ENCODE data around the gene SOWAHD. TPM values are rescaled to one million over a fixed set of nuclear protein-coding genes. Genes with fewer than 3 reads are reported as not detected.
"Not testable (repeated sequence)": the region's sequence is repeated elsewhere in the genome, so short reads cannot be mapped to it uniquely, and the experiment has no call there.

The SOWAHD gene
- total RNA-seq, 1 experiment from 2014 or later: 0.69 TPM

- no peak for DNase-seq (ENCODE audit: low read depth)
These were observed 401 bp downstream of the SOWAHD start for GRCh38 chrX:119758731-119759247.

- DNase-seq (ENCODE audit: low read depth): no peak
These were observed 919 bp downstream of the SOWAHD start for GRCh38 chrX:119759248-119759766.

GRCh38 chrX:119760026-119760877, 1.9 kb downstream of the SOWAHD start:
- DNase-seq (ENCODE audit: low read depth): no peak

- peak; percentile 56 for DNase-seq (ENCODE audit: low read depth)
These were observed 4.3 kb downstream of the SOWAHD start for GRCh38 chrX:119762718-119763117.

GRCh38 chrX:119763181-119763580, 4.8 kb downstream of the SOWAHD start:
- peak; percentile 81 for DNase-seq (ENCODE audit: low read depth)

- DNase-seq (ENCODE audit: low read depth): no peak
These were observed 5.5 kb downstream of the SOWAHD start for GRCh38 chrX:119763836-119764387.

- peak; percentile 35 for DNase-seq (ENCODE audit: low read depth)
These were observed 10.0 kb downstream of the SOWAHD start for GRCh38 chrX:119768436-119768835.

- DNase-seq (ENCODE audit: low read depth): not testable (repeated sequence)
These were observed 11.0 kb downstream of the SOWAHD start for GRCh38 chrX:119769388-119769787.

GRCh38 chrX:119775517-119776238, 17.3 kb downstream of the SOWAHD start:
- no peak for DNase-seq (ENCODE audit: low read depth)

- DNase-seq (ENCODE audit: low read depth): no peak
These were observed 20.4 kb downstream of the SOWAHD start for GRCh38 chrX:119778829-119779228.

- no peak for DNase-seq (ENCODE audit: low read depth)
These were observed 24.6 kb downstream of the SOWAHD start for GRCh38 chrX:119783026-119783425.

GRCh38 chrX:119784747-119785446, 26.5 kb downstream of the SOWAHD start:
- no peak for DNase-seq (ENCODE audit: low read depth)

- DNase-seq (ENCODE audit: low read depth): peak; percentile 47
These were observed 32.6 kb downstream of the SOWAHD start for GRCh38 chrX:119790977-119791436.

- DNase-seq (ENCODE audit: low read depth): peak; percentile 85
These were observed 33.2 kb downstream of the SOWAHD start, which contains the start of gene RPL39 for GRCh38 chrX:119791437-119792231. TSS of gene RPL39 (minus strand) at chrX:119791630. CDS start at chrX:119791576, 54 bp downstream.

GRCh38 chrX:119801253-119802221, 43.1 kb downstream of the SOWAHD start:
- no peak for DNase-seq (ENCODE audit: low read depth)

GRCh38 chrX:119802546-119802945, 44.2 kb downstream of the SOWAHD start:
- DNase-seq (ENCODE audit: low read depth): no peak

- DNase-seq (ENCODE audit: low read depth): not testable (repeated sequence)
These were observed 50.1 kb downstream of the SOWAHD start for GRCh38 chrX:119808461-119808860.

- peak; percentile 24 for DNase-seq (ENCODE audit: low read depth)
These were observed 50.8 kb downstream of the SOWAHD start for GRCh38 chrX:119809185-119809666.

Measured in LHCN-M2 (cell line).